Epithelial cell of esophagus (primary cell): Measurements from ENCODE around the gene UTP11.

Experiments used
- DNase-seq: peaks from one replicate; pipeline ENCODE4 v3.0.0; 2010; ENCODE audit warnings: low read depth
- H3K4me3 ChIP-seq: 2 replicates; pipeline ENCODE4 v1.5.1; 2011; ENCODE audit warnings: mild to moderate bottlenecking, low read length, control low read depth
- CTCF ChIP-seq: IDR thresholded peaks from 2 replicates; pipeline ENCODE4 v1.5.1; 2011; ENCODE audit warnings: low read depth, mild to moderate bottlenecking, low read length, control low read depth, inconsistent platforms; ENCODE audit not compliant: insufficient read depth; ENCODE audit errors: missing control alignments

Gene UTP11

GRCh38 chr1:38025233-38025632 is 12.7 kb downstream of the UTP11 start:
- DNase-seq, result peak; percentile 79
- no peak for TF ChIP-seq CTCF
- no peak overlapping the region for H3K4me3 ChIP-seq

GRCh38 chr1:38025664-38026063 is 13.1 kb downstream of the UTP11 start:
- H3K4me3 ChIP-seq, result no peak overlapping the region
- no peak for DNase-seq
- no peak for TF ChIP-seq CTCF

GRCh38 chr1:38026592-38027200 is 14.2 kb downstream of the UTP11 start:
- H3K4me3 ChIP-seq, result no peak overlapping the region
- peak; percentile 91 for TF ChIP-seq CTCF
- peak; percentile 84 for DNase-seq

- no peak for TF ChIP-seq CTCF
These were observed 14.9 kb downstream of the UTP11 start for GRCh38 chr1:38027201-38028104.

GRCh38 chr1:38028105-38028591 is 15.6 kb downstream of the UTP11 start:
- peak; percentile 89 for DNase-seq
- H3K4me3 ChIP-seq, result no peak overlapping the region
- TF ChIP-seq CTCF, result no peak

More at GRCh38 chr1:38027201-38028104, 14.9 kb downstream of the UTP11 start:
- peak overlapping the region; percentile 21 for H3K4me3 ChIP-seq
- peak; percentile 99 for DNase-seq

- no peak for DNase-seq
- no peak for TF ChIP-seq CTCF
- no peak overlapping the region for H3K4me3 ChIP-seq
These were observed 16.1 kb downstream of the UTP11 start for GRCh38 chr1:38028671-38029070.
